ENCODE data around the gene AGO4.
"Not testable (repeated sequence)": the region's sequence is repeated elsewhere in the genome, so short reads cannot be mapped to it uniquely, and the experiment has no call there.

DNA sequence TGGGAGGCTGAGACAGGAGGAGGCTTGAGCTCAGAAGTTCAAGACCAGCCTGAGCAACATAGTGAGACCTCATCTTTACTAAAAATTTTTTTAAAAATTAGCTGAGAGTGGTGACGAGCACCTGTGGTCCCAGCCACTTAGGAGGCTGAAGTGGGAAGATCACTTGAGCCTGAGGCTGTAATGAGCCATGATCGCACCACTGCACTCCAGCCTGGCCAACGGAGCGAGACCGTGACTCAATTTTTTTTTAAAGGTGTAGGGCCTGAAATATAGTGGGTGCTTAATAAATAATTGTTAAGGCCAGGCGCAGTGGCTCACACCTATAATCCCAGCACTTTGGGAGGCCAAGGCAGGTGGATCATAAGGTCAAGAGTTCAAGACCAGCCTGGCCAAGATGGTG is 31.6 kb upstream of the AGO4 start:
- TF ChIP-seq EP300 (IDR thresholded peaks at IDR 0.05) = not testable (repeated sequence)
- TF ChIP-seq, protein P1, sequence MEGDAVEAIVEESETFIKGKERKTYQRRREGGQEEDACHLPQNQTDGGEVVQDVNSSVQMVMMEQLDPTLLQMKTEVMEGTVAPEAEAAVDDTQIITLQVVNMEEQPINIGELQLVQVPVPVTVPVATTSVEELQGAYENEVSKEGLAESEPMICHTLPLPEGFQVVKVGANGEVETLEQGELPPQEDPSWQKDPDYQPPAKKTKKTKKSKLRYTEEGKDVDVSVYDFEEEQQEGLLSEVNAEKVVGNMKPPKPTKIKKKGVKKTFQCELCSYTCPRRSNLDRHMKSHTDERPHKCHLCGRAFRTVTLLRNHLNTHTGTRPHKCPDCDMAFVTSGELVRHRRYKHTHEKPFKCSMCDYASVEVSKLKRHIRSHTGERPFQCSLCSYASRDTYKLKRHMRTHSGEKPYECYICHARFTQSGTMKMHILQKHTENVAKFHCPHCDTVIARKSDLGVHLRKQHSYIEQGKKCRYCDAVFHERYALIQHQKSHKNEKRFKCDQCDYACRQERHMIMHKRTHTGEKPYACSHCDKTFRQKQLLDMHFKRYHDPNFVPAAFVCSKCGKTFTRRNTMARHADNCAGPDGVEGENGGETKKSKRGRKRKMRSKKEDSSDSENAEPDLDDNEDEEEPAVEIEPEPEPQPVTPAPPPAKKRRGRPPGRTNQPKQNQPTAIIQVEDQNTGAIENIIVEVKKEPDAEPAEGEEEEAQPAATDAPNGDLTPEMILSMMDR (IDR thresholded peaks at IDR 0.05) = not testable (repeated sequence)

Data from sigmoid colon (tissue), 4 donors.